DOHH2 (cell line): Measurements from ENCODE around the gene CAPRIN2.

Source experiments
- EZH2phosphoT487 ChIP-seq: fragments of 200-600 bp; sonication (generic); IDR thresholded peaks from 2 replicates; pipeline ENCODE4 v1.6.1; 2017; ENCODE audit warnings: borderline replicate concordance, mild to moderate bottlenecking, antibody characterized with exemption, low read length, moderate library complexity, mixed read lengths
- TF ChIP-seq, protein P1 (sequence below): fragments of 200-600 bp; sonication (generic); IDR thresholded peaks from one replicate; pipeline ENCODE4 v1.5.1; 2014; ENCODE audit warnings: antibody characterized with exemption, mild to moderate bottlenecking, low read depth, low read length; ENCODE audit not compliant: poor library complexity, severe bottlenecking

DNA sequence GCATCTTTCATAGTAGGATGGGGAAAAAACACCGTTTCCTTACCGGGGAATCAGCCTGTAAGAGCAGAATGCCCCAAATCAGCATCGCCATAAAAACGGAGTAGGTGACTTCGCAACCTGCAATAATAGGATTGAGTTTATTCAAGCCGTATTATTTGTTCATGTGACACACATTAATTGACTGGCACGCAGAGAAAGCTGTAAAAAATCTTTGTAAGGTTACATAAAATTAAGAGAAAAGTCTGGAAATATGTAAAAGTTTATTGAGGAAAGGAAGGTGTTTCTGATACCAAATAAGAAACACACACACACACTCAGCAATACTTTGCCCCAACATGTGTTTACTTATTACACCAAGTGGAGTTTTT, 628 bp upstream of the CAPRIN2 start:
- TF ChIP-seq, protein P1, sequence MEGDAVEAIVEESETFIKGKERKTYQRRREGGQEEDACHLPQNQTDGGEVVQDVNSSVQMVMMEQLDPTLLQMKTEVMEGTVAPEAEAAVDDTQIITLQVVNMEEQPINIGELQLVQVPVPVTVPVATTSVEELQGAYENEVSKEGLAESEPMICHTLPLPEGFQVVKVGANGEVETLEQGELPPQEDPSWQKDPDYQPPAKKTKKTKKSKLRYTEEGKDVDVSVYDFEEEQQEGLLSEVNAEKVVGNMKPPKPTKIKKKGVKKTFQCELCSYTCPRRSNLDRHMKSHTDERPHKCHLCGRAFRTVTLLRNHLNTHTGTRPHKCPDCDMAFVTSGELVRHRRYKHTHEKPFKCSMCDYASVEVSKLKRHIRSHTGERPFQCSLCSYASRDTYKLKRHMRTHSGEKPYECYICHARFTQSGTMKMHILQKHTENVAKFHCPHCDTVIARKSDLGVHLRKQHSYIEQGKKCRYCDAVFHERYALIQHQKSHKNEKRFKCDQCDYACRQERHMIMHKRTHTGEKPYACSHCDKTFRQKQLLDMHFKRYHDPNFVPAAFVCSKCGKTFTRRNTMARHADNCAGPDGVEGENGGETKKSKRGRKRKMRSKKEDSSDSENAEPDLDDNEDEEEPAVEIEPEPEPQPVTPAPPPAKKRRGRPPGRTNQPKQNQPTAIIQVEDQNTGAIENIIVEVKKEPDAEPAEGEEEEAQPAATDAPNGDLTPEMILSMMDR = no peak
- no peak for TF ChIP-seq EZH2phosphoT487
